Testis (tissue), 3 donors: Measurements from ENCODE around the gene GATA6. TPM values are rescaled to one million over a fixed set of nuclear protein-coding genes. Genes with fewer than 3 reads are reported as not detected.

ENCODE experiments used
- DNase-seq: peaks from one replicate; pipeline ENCODE4 v3.0.0-alpha.2; 2019
- H3K27ac ChIP-seq, 2 donors: fragments of 200-600 bp; sonication (generic); one replicate each; pipeline ENCODE4 v1.5.1; 2019
- H3K27me3 ChIP-seq: fragments of 200-600 bp; sonication (generic); one replicate; pipeline ENCODE4 v1.5.1; 2019
- H3K36me3 ChIP-seq: fragments of 200-600 bp; sonication (generic); one replicate; pipeline ENCODE4 v1.5.1; 2017; ENCODE audit warnings: low read depth; ENCODE audit errors: missing control alignments
- H3K4me1 ChIP-seq: fragments of 200-600 bp; sonication (generic); one replicate; pipeline ENCODE4 v1.5.1; 2019
- H3K4me3 ChIP-seq, 2 donors: fragments of 200-600 bp; sonication (generic); one replicate each; pipeline ENCODE4 v1.5.1; 2017 to 2019
- H3K9me3 ChIP-seq: fragments of 200-600 bp; sonication (generic); one replicate; pipeline ENCODE4 v1.5.1; 2017
- CTCF ChIP-seq, 3 experiments: fragments of 450-650 bp in 2 of 3; fragments of 200-600 bp in 1 of 3; sonication (generic) in 1 of 3; IDR thresholded peaks; one replicate each; pipeline ENCODE4 v1.5.1; 2016 to 2019; ENCODE audit warnings: antibody characterized with exemption in 3 of 3, mild to moderate bottlenecking in 2 of 3, moderate library complexity in 1 of 3
- POLR2A ChIP-seq: fragments of 450-650 bp; IDR thresholded peaks from one replicate; pipeline ENCODE4 v1.6.1; 2017; ENCODE audit warnings: antibody characterized with exemption, mild to moderate bottlenecking, moderate library complexity
- WGBS, 2 donors: methylation state at CpG; one replicate each; pipeline ENCODE4 v1.1.5; 2018; 5-methylcytosine and 5-hydroxymethylcytosine counted together
- intact Hi-C: fragments of 100-400 bp; cut with DNase I; formaldehyde crosslinking; loops from one replicate; pipeline ENCODE4 v1.15.1; 2023; ENCODE audit warnings: low total_unique reads
- polyA plus RNA-seq: library from polyadenylated mRNA; stranded (reverse); fragments of 350-450 nt; fragmentation: Illumina TruSeq; extraction: RNeasy Lipid Tissue Mini Kit (QIAGEN cat#74804); gene quantifications from one replicate; pipeline ENCODE4 v1.2.3, GENCODE V29; 2014; ENCODE audit warnings: low read depth, low replicate concordance; ENCODE audit not compliant: insufficient read depth
- total RNA-seq, 2 donors: library from RNA; depleted of rRNA; stranded (reverse); fragments of >200 nt; gene quantifications; one replicate each; pipeline ENCODE4 v1.2.3, GENCODE V29; 2016

The GATA6 gene
- total and polyA plus RNA-seq, 3 donors from 2014 or later: 13.8 to 54.6 (median 50.5) TPM

GRCh38 chr18:22210311-22210754, 40.9 kb downstream of the GATA6 start:
- intact Hi-C loops: no loop called here
- WGBS, 2 donors: 78 to 88% methylated on average over 4 of the region's 4 CpGs
- Histone ChIP-seq H3K27ac (no peak overlapping the region), H3K4me1 (no peaks in the 10 kb centered on the region), H3K9me3 (no peaks in the 10 kb centered on the region), H3K4me3 (no peak overlapping the region), H3K36me3 (no peaks in the 10 kb centered on the region), H3K27me3 (no peaks in the 10 kb centered on the region)
- DNase-seq: no peak
- TF ChIP-seq CTCF (IDR thresholded peaks at IDR 0.05) (no peak), POLR2A (no peak)

- Histone ChIP-seq H3K9me3 (no peaks in the 10 kb centered on the region), H3K36me3 (no peaks in the 10 kb centered on the region), H3K27ac (no peak overlapping the region), H3K27me3 (no peaks in the 10 kb centered on the region), H3K4me1 (no peaks in the 10 kb centered on the region), H3K4me3 (no peak overlapping the region)
- intact Hi-C loops: no loop called here
- no peak for DNase-seq
- 58 to 68% methylated on average over 2 of the region's 2 CpGs for WGBS, 2 donors
- TF ChIP-seq CTCF (IDR thresholded peaks at IDR 0.05): no peak
- no peak for TF ChIP-seq POLR2A
These were observed 42.3 kb downstream of the GATA6 start for GRCh38 chr18:22211657-22212056.

- no peaks in the 10 kb centered on the region for H3K36me3 ChIP-seq
- no peak for DNase-seq
- H3K4me3 ChIP-seq: no peak overlapping the region
- 92% methylated on average over 5 to 6 of the region's 6 CpGs for WGBS, 2 donors
- H3K27me3 ChIP-seq: no peaks in the 10 kb centered on the region
- intact Hi-C loops: no loop called here
- TF ChIP-seq CTCF (IDR thresholded peaks at IDR 0.05) (no peak), POLR2A (no peak)
- H3K4me1 ChIP-seq: no peaks in the 10 kb centered on the region
- no peaks in the 10 kb centered on the region for H3K9me3 ChIP-seq
- no peak overlapping the region for H3K27ac ChIP-seq
These were observed 44.1 kb downstream of the GATA6 start for GRCh38 chr18:22213333-22213973.

- intact Hi-C loops: no loop called here
- H3K4me1 ChIP-seq: no peaks in the 10 kb centered on the region
- no peak overlapping the region for H3K27ac ChIP-seq
- no peaks in the 10 kb centered on the region for H3K36me3 ChIP-seq
- no peak overlapping the region for H3K4me3 ChIP-seq
- no peak for DNase-seq
- no peaks in the 10 kb centered on the region for H3K9me3 ChIP-seq
- no peak for TF ChIP-seq POLR2A
- TF ChIP-seq CTCF (IDR thresholded peaks at IDR 0.05): no peak
- WGBS, 2 donors: 83 to 86% methylated on average over 13 of the region's 13 CpGs
- H3K27me3 ChIP-seq: no peaks in the 10 kb centered on the region
These were observed 45.5 kb downstream of the GATA6 start for GRCh38 chr18:22214731-22215528.
